ENCODE measurements around the gene GOLGA6L7. TPM values are rescaled to one million over a fixed set of nuclear protein-coding genes. Genes with fewer than 3 reads are reported as not detected.

GOLGA6L7 gene
- total and polyA plus RNA-seq, 9 of the 15 experiments (the other 6 are each of a cell fraction or from before 2014, with no cell fraction given) = 0.11 to 0.14 (median 0.11) TPM; not detected in 6

DNA sequence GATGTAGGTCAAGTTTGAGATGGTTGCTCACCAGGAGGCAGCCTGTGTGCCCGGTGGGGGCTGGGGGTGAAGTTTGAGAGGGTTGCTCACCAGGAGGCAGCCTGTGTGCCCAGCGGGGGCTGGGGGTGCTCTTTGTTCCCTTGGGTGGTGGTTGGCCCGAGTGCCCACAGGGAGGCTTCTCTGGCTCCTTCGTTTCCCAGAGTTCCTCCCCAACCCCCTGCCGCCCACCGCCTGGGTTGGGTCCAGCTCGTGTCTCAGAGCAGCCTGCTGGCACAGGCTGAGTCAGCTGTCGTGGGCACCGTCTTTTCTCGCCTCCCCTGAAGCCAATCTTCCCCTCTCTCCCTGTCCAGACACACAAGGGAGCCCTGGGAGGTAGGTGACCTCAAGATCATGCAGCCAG, 40.5 kb upstream of the GOLGA6L7 start:
- CTCF ChIA-PET (ENCODE audit: low intra/inter-chr PET ratio) = no interaction called here
- Histone ChIP-seq H3K27me3 (ENCODE audit: control insufficient read depth in 2 of 2, insufficient read depth in 2 of 2, low read length in 2 of 2) (no peaks in the 10 kb centered on the region), H3K36me3 (ENCODE audit: control insufficient read depth, insufficient read depth, low read length) (no peaks in the 10 kb centered on the region), H3K27ac (ENCODE audit: extremely low read depth, low read depth, low read length) (no peak overlapping the region), H4K20me1 (replicated peaks; ENCODE audit: control insufficient read depth, insufficient read depth, low read length) (peaks cover 7% of the 10 kb centered on the region; the same call in 1 of the 2 replicates), H3K79me2 (ENCODE audit: control insufficient read depth, insufficient read depth, low read length) (peaks cover 69% of the 10 kb centered on the region), H2AFZ (ENCODE audit: low read depth, low read length) (no peak overlapping the region), H3K4me1 (replicated peaks in 1 of 2; ENCODE audit: control insufficient read depth in 2 of 2, insufficient read depth in 2 of 2, low read length in 2 of 2) (peaks cover 25 to 42% of the 10 kb centered on the region in 2 experiments), H3K4me2 (ENCODE audit: insufficient read depth, low read length) (no peak overlapping the region), H3K4me3 (no peak overlapping the region), H3K9ac (ENCODE audit: insufficient read depth in 1 of 2, low read depth in 2 of 2, low read length in 2 of 2) (peak overlapping the region in 1 of 2 experiments; percentile 4; a peak in 2 of 4 replicates), H3K9me1 (ENCODE audit: control insufficient read depth, insufficient read depth, low read length) (no peaks in the 10 kb centered on the region), H3K9me3 (replicated peaks; ENCODE audit: control insufficient read depth, insufficient read depth, low read depth, low read length) (no peaks in the 10 kb centered on the region)
- intact Hi-C loops (cut with micrococcal nuclease) (no loop called here), in situ Hi-C loops (cut with MboI) (no loop called here)
- POLR2A ChIA-PET = interaction anchor here (2.5 kb wide), 1 partner anchor 10 kb away, joined by 14 read pairs; no protein-coding TSS in a partner anchor
- no peak for DNase-seq (ENCODE audit: extremely low read depth in 1 of 4, low spot score in 3 of 4)
- no TSS peak for BruUV-seq (replicated peaks)
- peak; percentile 47; the same call in 1 of the 2 replicates for TF ChIP-seq RBFOX2 (IDR thresholded peaks at IDR 0.05; ENCODE audit: low read depth, low read length)
- no peak for TF ChIP-seq ZNF586 (CRISPR knock-in tag; conservative IDR thresholded peaks at IDR 0.05)
- ATAC-seq = no peak
- FAIRE-seq = no peak
- WGBS (ENCODE audit: insufficient coverage, low coverage, missing lambda C conversion rate) = 89% methylated on average over 9 of the region's 10 CpGs

DNA sequence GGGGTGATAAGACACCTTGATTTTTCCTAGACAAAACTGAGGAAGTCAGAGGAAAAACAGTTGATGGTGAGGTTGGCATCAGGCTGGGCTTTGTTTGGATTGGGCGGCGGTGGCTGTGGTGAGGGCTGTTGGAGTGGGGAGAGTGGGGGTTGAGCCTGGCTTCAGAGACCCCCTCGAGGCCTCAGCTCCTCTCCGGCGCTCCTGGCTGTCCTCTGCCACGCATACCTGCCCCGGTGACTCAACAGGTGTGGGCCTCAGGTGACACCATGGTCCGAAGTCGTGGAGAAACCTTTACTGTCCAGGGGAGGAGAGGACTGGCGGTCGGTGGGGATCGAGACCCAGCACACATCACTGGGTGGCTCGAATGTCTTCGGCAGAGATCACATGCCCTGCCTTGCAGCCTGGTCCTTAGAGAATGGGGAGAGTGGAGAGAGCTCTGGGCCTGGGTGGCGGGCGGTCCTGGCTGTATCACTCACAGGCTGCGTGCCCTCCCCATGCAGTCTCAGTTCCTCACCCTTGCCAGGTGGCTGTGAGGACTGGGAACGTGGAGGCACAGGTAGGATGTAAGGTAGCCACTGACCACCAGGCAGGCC, 40.0 kb upstream of the GOLGA6L7 start:
- H4K20me1 ChIP-seq (replicated peaks; ENCODE audit: control insufficient read depth, insufficient read depth, low read length) = peaks cover 7% of the 10 kb centered on the region; the same call in 1 of the 2 replicates
- no peaks in the 10 kb centered on the region for H3K9me3 ChIP-seq (replicated peaks; ENCODE audit: control insufficient read depth, insufficient read depth, low read depth, low read length)
- H3K79me2 ChIP-seq (ENCODE audit: control insufficient read depth, insufficient read depth, low read length) = peaks cover 64% of the 10 kb centered on the region
- DNase-seq (ENCODE audit: extremely low read depth in 1 of 4, low spot score in 3 of 4) = no peak
- peaks cover 25 to 42% of the 10 kb centered on the region in 2 experiments for H3K4me1 ChIP-seq (replicated peaks in 1 of 2; ENCODE audit: control insufficient read depth in 2 of 2, insufficient read depth in 2 of 2, low read length in 2 of 2)
- no peaks in the 10 kb centered on the region for H3K27me3 ChIP-seq (ENCODE audit: control insufficient read depth in 2 of 2, insufficient read depth in 2 of 2, low read length in 2 of 2)
- ATAC-seq = no peak
- TF ChIP-seq PHB2 (IDR thresholded peaks at IDR 0.05; ENCODE audit: low read depth) (no peak), KLF10 (CRISPR knock-in tag; IDR thresholded peaks at IDR 0.05) (no peak), DIDO1 (tag; IDR thresholded peaks at IDR 0.05; ENCODE audit: low read depth) (no peak), SRF (CRISPR knock-in tag; IDR thresholded peaks at IDR 0.05) (no peak), RBBP5 (IDR thresholded peaks at IDR 0.05; ENCODE audit: borderline replicate concordance, insufficient read depth, low read length, poor library complexity, severe bottlenecking) (no peak), HDGF (IDR thresholded peaks at IDR 0.05) (no peak), POLR2G (IDR thresholded peaks at IDR 0.05; ENCODE audit: low read depth, low read length) (no peak), SMAD2 (IDR thresholded peaks at IDR 0.05; ENCODE audit: low read depth, low read length) (no peak), BCL6 (CRISPR knock-in tag; IDR thresholded peaks at IDR 0.05) (no peak)
- TF ChIP-seq, protein P1, sequence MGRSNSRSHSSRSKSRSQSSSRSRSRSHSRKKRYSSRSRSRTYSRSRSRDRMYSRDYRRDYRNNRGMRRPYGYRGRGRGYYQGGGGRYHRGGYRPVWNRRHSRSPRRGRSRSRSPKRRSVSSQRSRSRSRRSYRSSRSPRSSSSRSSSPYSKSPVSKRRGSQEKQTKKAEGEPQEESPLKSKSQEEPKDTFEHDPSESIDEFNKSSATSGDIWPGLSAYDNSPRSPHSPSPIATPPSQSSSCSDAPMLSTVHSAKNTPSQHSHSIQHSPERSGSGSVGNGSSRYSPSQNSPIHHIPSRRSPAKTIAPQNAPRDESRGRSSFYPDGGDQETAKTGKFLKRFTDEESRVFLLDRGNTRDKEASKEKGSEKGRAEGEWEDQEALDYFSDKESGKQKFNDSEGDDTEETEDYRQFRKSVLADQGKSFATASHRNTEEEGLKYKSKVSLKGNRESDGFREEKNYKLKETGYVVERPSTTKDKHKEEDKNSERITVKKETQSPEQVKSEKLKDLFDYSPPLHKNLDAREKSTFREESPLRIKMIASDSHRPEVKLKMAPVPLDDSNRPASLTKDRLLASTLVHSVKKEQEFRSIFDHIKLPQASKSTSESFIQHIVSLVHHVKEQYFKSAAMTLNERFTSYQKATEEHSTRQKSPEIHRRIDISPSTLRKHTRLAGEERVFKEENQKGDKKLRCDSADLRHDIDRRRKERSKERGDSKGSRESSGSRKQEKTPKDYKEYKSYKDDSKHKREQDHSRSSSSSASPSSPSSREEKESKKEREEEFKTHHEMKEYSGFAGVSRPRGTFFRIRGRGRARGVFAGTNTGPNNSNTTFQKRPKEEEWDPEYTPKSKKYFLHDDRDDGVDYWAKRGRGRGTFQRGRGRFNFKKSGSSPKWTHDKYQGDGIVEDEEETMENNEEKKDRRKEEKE (IDR thresholded peaks at IDR 0.05; ENCODE audit: borderline replicate concordance in 1 of 2, control insufficient read depth in 1 of 2, low read depth in 2 of 2, low read length in 1 of 2) = no peak
- H3K36me3 ChIP-seq (ENCODE audit: control insufficient read depth, insufficient read depth, low read length) = no peaks in the 10 kb centered on the region
- no peak for FAIRE-seq
- intact Hi-C loops (cut with micrococcal nuclease) = no loop called here
- ChIA-PET POLR2A (interaction anchor here (1.5 to 2.5 kb wide), 2 partner anchors 10 to 26 kb away, joined by 6 to 14 read pairs; no protein-coding TSS in a partner anchor), CTCF (ENCODE audit: low intra/inter-chr PET ratio) (no interaction called here)
- TSS peak; percentile 36 for BruUV-seq (replicated peaks)
- H2AFZ ChIP-seq (ENCODE audit: low read depth, low read length) = no peak overlapping the region
- H3K27ac ChIP-seq (ENCODE audit: extremely low read depth, low read depth, low read length) = no peak overlapping the region
- 0 out of 4 replicates have a peak overlapping the region, but pooled peaks of 1 of the 2 experiments have one; percentile 22 for H3K9ac ChIP-seq (ENCODE audit: insufficient read depth in 1 of 2, low read depth in 2 of 2, low read length in 2 of 2)
- 92% methylated on average over 6 of the region's 18 CpGs for WGBS (ENCODE audit: insufficient coverage, low coverage, missing lambda C conversion rate)
- no peaks in the 10 kb centered on the region for H3K9me1 ChIP-seq (ENCODE audit: control insufficient read depth, insufficient read depth, low read length)
- in situ Hi-C loops (cut with MboI) = no loop called here
- H3K4me3 ChIP-seq = no peak overlapping the region
- H3K4me2 ChIP-seq (ENCODE audit: insufficient read depth, low read length) = peak overlapping the region; percentile 63; the same call in 1 of the 2 replicates

All from K562 (cell line).